Activated naive CD8-positive, alpha-beta T cell (primary cell): Measurements from ENCODE around the gene KRT20.

ENCODE experiments used
- H3K27ac Mint-ChIP-seq: one replicate; pipeline ENCODE4 v1.8.0; 2021; ENCODE audit warnings: mixed read lengths
- H3K27me3 Mint-ChIP-seq: one replicate; pipeline ENCODE4 v1.8.0; 2021; ENCODE audit warnings: mixed read lengths
- H3K36me3 Mint-ChIP-seq: one replicate; pipeline ENCODE4 v1.8.0; 2021; ENCODE audit warnings: mixed read lengths
- H3K4me1 Mint-ChIP-seq: one replicate; pipeline ENCODE4 v1.8.0; 2021; ENCODE audit warnings: low read depth, mixed read lengths
- H3K4me3 Mint-ChIP-seq: one replicate; pipeline ENCODE4 v1.8.0; 2021; ENCODE audit warnings: mild to moderate bottlenecking, mixed read lengths
- H3K9me3 Mint-ChIP-seq: one replicate; pipeline ENCODE4 v1.8.0; 2021; ENCODE audit warnings: low read depth, mixed read lengths

The KRT20 gene

DNA sequence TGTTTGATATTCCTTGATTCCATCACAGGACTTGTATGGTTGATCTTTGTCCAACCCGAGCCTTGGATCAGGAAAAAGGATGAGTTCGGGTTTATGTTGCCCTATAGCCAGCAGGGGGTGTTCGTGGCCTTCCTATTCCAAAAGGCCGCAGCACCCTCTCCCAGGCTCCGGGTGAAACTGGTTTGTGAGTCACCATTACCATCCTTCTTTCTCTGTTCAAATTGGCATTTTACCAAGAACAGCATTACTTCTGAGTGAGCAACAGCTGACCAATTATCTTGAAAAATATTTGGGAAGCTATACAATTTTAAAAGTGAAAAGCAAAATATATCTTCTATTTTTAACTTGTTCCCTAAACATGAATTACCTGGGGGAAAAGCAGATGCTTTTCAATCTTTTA is 24.3 kb upstream of the KRT20 start:
- Mint-ChIP-seq H3K27me3 (peaks cover 9% of the 10 kb centered on the region), H3K27ac (no peak overlapping the region)

DNA sequence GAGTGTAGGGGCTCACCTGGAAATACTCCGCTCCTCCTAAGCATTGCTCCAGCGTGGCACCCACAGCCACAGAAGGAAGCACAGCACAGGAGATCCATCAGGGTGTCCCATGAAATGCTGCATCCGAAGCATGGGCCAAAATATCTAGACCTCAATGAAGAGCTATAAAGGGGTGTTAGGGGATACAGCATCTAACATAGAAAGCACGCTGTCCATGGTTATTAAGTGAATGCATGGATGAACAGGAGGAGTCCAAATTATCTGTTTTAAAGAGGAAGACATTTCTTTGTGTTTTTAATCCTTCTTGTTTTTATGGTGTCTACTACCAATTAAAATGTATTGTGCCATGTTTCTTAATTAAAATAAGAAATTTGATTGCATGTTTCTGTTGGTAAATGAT is 21.6 kb upstream of the KRT20 start:
- Mint-ChIP-seq H3K27me3 (peaks cover 14% of the 10 kb centered on the region), H3K4me1 (peaks cover 4% of the 10 kb centered on the region), H3K36me3 (no peaks in the 10 kb centered on the region), H3K4me3 (no peak overlapping the region), H3K9me3 (no peaks in the 10 kb centered on the region), H3K27ac (no peak overlapping the region)

More for the DNA sequence above, 24.3 kb upstream of the KRT20 start:
- no peaks in the 10 kb centered on the region for H3K9me3 Mint-ChIP-seq
- no peaks in the 10 kb centered on the region for H3K4me1 Mint-ChIP-seq
- H3K4me3 Mint-ChIP-seq = no peak overlapping the region
- H3K36me3 Mint-ChIP-seq = no peaks in the 10 kb centered on the region

DNA sequence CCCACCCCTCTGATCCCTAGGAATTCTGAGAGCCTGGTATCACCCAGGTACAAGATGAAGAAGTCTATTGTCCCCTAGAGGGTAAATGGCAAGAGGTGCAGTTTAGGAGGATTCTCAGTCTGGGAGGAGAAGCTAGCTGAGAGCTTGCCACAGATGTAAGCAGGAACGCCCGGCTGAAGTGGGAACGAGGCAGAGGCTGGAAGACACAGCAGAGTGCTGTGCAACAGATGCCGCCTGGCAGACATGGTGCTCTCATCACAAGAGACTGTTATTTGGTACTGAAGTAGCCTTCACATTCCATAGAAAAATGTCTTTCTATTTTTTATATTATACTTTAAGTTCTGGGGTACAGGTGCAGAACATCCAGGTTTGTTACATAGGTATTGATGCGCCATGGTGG is 20.3 kb upstream of the KRT20 start:
- peaks cover 14% of the 10 kb centered on the region for H3K27me3 Mint-ChIP-seq
- no peak overlapping the region for H3K27ac Mint-ChIP-seq
- H3K4me3 Mint-ChIP-seq = no peak overlapping the region
- no peaks in the 10 kb centered on the region for H3K9me3 Mint-ChIP-seq
- peaks cover 4% of the 10 kb centered on the region for H3K4me1 Mint-ChIP-seq
- no peaks in the 10 kb centered on the region for H3K36me3 Mint-ChIP-seq

DNA sequence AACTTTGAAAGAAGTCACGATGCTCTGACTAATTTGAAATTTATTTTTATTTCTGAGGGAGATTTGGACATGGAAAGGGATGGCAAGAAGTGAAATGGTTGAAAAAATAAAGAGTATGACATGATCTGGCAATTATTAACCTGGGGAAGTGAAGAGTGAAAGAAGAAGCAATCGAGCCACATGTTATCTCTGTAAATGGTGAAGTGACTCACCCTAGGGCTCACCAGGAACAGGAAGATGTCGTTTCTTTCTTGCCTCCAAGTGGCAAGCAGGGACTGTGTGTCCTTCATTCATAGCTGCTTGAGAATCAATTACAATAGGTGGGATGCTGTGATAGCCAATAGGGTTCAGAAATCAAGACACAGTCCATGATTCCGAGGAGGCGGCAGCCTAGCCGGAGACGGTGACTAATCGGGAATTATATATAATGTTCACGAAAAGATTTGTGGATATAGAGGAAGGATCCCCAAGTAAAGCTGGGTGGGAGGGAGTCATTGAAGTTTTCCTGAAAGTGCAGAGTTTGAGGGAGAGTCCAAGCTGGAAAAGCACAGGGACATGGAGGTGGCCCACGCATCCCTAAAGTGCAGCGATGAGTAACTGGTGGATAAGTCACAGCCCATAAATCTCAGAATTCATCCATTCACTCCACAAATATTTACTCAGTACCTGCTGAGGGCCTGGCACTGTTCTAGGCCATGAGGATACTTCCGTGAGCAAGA is 18.2 kb upstream of the KRT20 start:
- no peaks in the 10 kb centered on the region for H3K36me3 Mint-ChIP-seq
- no peak overlapping the region for H3K4me3 Mint-ChIP-seq
- H3K27me3 Mint-ChIP-seq = peaks cover 12% of the 10 kb centered on the region
- H3K4me1 Mint-ChIP-seq = peaks cover 4% of the 10 kb centered on the region
- H3K9me3 Mint-ChIP-seq = no peaks in the 10 kb centered on the region
- no peak overlapping the region for H3K27ac Mint-ChIP-seq

DNA sequence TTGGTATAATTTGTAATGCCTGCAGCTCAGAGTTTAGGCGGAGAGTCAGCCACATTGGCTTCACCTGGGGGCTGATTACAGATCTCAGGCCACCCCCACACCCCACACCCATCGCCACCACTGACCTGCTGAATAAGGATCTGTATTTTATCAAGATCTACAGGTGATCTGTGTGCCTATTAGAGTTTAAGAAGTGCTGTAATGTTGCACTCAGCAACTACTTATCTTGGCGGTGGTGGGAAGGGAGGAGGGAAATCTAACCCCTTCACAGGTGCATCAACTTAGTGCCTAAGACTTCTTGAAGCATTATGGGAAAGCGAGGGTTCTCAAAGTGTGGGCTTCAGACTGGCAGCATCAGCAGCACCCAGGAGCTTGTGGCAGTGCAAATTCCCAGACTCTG is 17.5 kb upstream of the KRT20 start:
- H3K27me3 Mint-ChIP-seq = peaks cover 10% of the 10 kb centered on the region
- H3K27ac Mint-ChIP-seq = no peak overlapping the region
- no peak overlapping the region for H3K4me3 Mint-ChIP-seq
- no peaks in the 10 kb centered on the region for H3K9me3 Mint-ChIP-seq
- H3K4me1 Mint-ChIP-seq = peaks cover 4% of the 10 kb centered on the region
- H3K36me3 Mint-ChIP-seq = no peaks in the 10 kb centered on the region

DNA sequence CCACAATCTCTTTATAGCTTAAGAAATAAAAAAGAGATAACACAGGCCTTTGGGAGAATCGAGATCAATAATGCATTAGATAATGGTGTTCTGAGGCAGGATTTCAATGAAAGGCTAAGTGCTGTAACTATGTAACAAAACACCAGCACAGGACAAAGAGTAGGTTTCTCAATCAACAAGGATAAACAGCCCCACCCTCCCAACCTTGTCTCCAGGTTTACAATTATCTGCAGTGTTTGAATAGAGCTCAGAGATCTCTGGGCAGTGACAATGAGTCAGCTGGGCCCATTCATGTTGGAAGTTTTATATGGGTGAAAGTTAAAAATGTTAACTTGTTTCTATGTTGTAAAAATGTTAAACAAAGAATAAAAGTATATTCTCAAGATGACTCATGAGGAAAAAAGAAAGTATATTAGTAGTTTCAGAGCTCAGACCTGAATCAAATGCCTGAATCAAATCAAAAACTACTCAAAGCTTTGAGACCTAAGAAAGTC is 17.0 kb upstream of the KRT20 start:
- H3K9me3 Mint-ChIP-seq = no peaks in the 10 kb centered on the region
- H3K36me3 Mint-ChIP-seq = no peaks in the 10 kb centered on the region
- peaks cover 4% of the 10 kb centered on the region for H3K4me1 Mint-ChIP-seq
- H3K27ac Mint-ChIP-seq = no peak overlapping the region
- H3K27me3 Mint-ChIP-seq = peaks cover 12% of the 10 kb centered on the region
- no peak overlapping the region for H3K4me3 Mint-ChIP-seq

DNA sequence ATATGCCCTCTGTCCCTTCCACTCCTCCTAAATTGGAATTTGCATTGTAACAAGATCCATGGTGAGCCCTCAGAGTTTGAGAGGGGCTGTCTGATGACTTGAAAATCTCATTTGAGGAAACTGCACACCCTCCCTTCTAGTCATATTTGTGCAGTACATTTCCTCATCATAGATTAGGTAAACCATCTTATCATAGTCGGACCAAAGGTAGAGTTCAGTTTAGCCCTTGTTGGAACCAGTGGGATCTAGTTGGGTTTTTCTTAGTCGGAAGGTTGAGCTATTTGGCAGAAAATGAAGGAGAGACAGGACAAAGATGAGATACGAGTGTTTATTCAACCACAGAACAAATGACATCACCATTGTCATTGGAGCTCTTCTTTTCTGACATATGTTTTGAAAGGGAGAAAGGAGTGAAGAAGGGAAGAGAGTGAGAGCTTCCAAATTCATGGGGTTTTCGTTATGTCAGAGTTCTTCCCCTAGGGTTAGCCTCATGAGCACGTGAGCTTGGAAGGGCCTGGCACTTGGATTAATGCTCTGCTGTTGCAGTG is 15.8 kb upstream of the KRT20 start:
- Mint-ChIP-seq H3K4me1 (peaks cover 4% of the 10 kb centered on the region), H3K36me3 (no peaks in the 10 kb centered on the region), H3K9me3 (no peaks in the 10 kb centered on the region), H3K4me3 (no peak overlapping the region), H3K27me3 (peaks cover 12% of the 10 kb centered on the region), H3K27ac (no peak overlapping the region)

DNA sequence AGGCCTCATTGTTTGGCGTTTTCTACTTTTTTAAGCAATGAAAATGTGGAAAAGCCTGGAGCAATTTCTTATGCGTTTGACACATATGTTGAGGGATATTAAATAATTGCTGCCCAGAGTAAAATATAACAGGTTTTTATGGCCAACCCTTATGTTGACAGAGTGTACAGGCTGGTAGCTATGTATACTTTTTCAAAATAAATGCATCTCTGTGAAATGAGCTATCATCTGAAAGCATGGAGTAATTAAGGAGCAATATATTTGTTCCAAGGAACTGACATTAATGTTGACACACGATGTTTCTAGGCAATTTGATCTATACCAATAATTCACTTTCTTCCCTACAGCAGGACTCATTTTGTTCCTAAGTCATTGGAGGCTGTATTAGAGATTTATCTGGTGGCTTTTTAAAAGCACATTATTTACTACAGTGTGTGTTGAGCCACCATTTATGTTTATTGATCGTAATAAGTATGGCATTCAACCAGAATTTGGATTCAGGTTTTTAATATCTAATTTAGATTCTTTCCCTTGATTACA is 11.9 kb upstream of the KRT20 start:
- H3K27ac Mint-ChIP-seq = no peak overlapping the region
- H3K27me3 Mint-ChIP-seq = peaks cover 19% of the 10 kb centered on the region
- no peaks in the 10 kb centered on the region for H3K36me3 Mint-ChIP-seq
- no peaks in the 10 kb centered on the region for H3K4me1 Mint-ChIP-seq
- no peaks in the 10 kb centered on the region for H3K9me3 Mint-ChIP-seq
- no peak overlapping the region for H3K4me3 Mint-ChIP-seq

DNA sequence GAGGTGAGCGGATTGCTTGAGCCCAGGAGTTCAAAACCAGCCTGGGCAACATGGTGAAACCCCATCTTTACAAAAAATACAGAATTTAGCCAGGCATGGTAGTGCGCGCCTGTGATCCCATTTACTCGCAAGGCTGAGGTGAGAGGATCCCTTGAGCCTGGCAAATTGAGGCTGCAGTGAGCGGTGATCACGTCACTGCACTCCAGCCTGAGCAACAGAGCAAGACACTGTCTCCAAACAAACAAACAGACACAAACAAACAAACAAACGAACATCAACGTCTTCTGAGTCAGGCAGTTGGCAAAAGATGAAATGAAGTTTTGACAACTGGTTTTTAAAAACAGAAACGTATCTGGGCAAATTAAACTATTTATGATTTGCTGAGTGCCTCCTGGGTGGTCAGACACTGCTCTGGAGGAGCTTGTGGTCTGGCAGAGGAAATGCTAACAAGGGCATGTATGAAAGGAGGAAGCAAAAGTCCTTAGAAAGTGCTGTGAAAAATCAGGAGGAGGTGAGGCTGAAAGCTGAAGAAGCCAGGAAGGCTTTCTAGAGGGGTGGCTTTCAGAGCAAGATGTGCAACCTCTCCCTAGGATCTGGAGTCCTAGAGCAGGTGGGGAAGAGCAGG is 10.2 kb upstream of the KRT20 start:
- peaks cover 25% of the 10 kb centered on the region for H3K27me3 Mint-ChIP-seq
- H3K4me3 Mint-ChIP-seq = no peak overlapping the region

DNA sequence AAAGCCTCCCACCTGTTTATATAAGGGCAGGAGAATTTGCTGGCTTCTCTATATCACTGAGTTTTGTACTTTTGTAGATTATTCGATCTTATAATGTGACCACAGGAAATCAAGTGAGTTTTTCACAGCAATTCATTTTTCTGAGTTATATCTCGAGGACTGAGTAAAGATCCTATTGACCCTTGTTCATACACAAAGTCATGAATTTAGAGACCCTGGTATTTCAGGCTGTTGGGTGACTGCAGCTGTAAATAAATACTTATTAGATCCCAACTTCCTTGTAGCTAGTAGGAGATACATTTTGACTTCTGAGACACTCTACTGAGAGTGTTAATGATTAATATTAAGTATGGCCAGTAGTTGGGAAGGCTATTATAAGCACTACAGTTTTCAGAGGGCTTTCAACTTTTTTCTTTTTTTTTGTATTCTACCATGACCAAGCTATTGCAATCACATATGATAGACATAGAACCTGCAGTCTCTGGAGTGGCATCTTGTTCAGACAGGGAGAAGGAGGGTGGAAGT is 3.2 kb upstream of the KRT20 start:
- Mint-ChIP-seq H3K9me3 (no peaks in the 10 kb centered on the region), H3K4me3 (no peak overlapping the region), H3K36me3 (no peaks in the 10 kb centered on the region), H3K27ac (no peak overlapping the region), H3K27me3 (peaks cover 29% of the 10 kb centered on the region), H3K4me1 (no peaks in the 10 kb centered on the region)

More for the DNA sequence above, 10.2 kb upstream of the KRT20 start:
- Mint-ChIP-seq H3K4me1 (no peaks in the 10 kb centered on the region), H3K9me3 (no peaks in the 10 kb centered on the region), H3K36me3 (no peaks in the 10 kb centered on the region), H3K27ac (no peak overlapping the region)

DNA sequence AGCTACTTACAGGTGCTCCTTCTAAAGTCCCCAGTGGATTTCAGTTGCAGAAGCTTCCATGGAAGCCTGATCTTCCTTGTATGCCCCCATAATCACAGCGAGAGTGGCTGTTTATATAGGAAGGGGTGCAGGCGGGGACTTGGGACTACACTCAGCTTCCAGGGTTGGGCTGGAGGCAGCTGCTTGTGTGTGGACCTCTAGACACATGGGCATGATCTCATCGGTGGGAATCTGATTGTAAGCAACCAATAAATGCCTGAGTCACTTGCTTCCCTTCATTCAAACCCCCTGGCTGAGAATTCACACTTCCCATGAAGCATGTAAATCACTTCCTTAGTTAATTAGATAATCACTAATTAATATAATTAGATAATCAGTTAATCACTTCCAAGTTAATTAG is 1.0 kb upstream of the KRT20 start:
- Mint-ChIP-seq H3K4me3 (no peak overlapping the region), H3K9me3 (no peaks in the 10 kb centered on the region), H3K27ac (no peak overlapping the region), H3K27me3 (peaks cover 20% of the 10 kb centered on the region), H3K4me1 (no peaks in the 10 kb centered on the region), H3K36me3 (no peaks in the 10 kb centered on the region)

DNA sequence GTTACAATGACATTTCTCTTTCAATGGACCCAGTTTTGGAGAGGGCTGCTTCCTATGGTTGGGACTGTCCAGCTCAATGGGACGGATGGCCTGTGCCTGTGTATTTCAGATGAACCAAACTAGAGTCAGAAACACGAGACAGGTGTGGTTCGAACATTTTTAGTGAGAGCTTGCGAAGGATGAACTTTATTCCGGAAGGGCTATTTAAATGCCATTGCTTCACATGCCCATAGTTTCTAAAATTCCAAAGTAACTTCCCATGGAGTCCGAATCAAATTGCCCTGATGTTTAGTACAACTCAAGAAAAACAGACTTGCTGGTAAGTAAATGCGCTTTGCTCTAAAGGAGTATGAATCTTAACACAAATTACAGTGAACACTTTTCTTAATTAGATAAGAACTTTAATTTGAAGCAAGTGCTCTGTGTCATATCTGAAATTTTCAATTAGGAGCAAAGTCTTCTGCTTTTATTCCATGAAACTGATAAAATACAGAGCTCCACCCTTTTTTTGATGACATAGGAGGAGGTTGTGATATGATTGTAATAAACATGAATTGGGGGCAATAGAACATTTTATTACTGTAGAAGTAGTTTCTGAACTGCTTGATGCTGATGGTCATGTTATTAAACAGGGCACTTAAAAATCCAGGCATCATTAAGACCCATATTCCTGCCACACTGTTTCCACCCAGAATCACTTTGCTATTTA is 1.3 kb downstream of the KRT20 start:
- Mint-ChIP-seq H3K4me1 (no peaks in the 10 kb centered on the region), H3K27me3 (peaks cover 12% of the 10 kb centered on the region), H3K36me3 (no peaks in the 10 kb centered on the region), H3K4me3 (no peak overlapping the region), H3K9me3 (no peaks in the 10 kb centered on the region), H3K27ac (no peak overlapping the region)

DNA sequence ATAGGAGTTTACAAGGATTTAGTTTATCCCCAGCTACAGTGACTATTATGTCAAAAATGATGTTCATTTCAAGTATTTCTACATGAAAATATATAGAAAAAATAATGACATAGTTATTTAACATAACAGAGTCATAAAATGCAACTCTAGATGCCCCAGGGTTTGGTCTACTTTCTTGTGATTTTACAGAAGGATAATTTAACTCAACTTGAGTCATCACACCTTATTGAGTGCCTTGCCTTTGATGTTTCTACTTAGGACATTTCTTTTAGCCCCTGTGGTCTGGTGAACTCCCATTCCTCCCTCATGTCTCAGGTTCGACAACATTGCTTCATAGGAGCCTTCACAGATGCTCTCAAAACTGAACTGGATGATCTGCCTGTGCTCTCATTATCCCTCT is 2.0 kb downstream of the KRT20 start:
- H3K36me3 Mint-ChIP-seq = no peaks in the 10 kb centered on the region
- no peaks in the 10 kb centered on the region for H3K4me1 Mint-ChIP-seq
- no peak overlapping the region for H3K27ac Mint-ChIP-seq
- peaks cover 6% of the 10 kb centered on the region for H3K27me3 Mint-ChIP-seq
- H3K4me3 Mint-ChIP-seq = no peak overlapping the region
- no peaks in the 10 kb centered on the region for H3K9me3 Mint-ChIP-seq

DNA sequence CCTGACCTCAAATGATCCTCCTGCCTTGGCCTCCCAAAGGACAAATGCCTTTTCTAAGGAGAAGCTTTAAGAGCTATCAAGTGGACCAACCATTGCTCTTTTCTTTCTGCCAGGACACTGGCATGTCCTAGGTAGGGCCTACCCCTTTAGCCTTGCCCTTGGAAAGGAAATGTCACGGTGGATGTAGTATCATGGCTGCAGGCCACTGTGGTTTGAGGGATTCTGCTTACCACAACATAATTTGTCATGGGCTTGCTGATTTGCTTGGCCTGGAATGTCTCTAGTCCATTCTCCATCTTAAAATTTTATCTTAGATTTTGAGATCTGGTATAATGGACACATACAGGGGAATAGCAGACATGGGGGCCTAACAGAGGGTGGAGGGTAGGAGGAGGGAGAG is 6.0 kb downstream of the KRT20 start:
- Mint-ChIP-seq H3K9me3 (no peaks in the 10 kb centered on the region), H3K4me3 (no peak overlapping the region), H3K27me3 (no peaks in the 10 kb centered on the region), H3K36me3 (no peaks in the 10 kb centered on the region), H3K27ac (no peak overlapping the region), H3K4me1 (no peaks in the 10 kb centered on the region)

DNA sequence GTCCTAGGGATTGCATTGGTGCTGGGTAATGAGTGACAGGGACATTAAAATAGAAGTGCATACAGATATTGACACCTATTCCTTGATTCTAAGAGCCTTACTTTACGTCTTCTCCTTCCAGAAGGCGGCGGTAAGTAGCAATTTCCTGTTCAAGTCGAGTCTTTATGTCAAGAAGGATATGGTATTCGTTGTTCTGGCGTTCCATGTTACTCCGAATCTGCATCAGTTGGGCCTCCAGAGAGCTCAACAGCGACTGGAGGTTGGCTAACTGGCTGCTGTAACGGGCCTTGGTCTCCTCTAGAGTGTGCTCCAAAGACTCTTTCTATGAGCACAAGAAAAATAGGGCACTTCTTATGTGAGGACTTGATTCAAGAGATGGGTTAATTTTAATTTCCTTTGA is 7.0 kb downstream of the KRT20 start:
- peaks cover 1% of the 10 kb centered on the region for H3K27me3 Mint-ChIP-seq
- no peak overlapping the region for H3K4me3 Mint-ChIP-seq
- no peaks in the 10 kb centered on the region for H3K36me3 Mint-ChIP-seq
- no peaks in the 10 kb centered on the region for H3K4me1 Mint-ChIP-seq
- no peaks in the 10 kb centered on the region for H3K9me3 Mint-ChIP-seq
- no peak overlapping the region for H3K27ac Mint-ChIP-seq
